ENCODE results near the gene FAM124A. TPM values are rescaled to one million over a fixed set of nuclear protein-coding genes. Genes with fewer than 3 reads are reported as not detected.

FAM124A gene
- total and polyA plus RNA-seq, 2 donors from 2014 or later: 3.5 to 7.7 TPM

GRCh38 chr13:51192348-51192747, 29.9 kb upstream of the FAM124A start:
- Histone ChIP-seq H3K27ac (ENCODE audit: low read depth in 2 of 2, low read length in 2 of 2) (no peak overlapping the region), H3K27me3 (ENCODE audit: control insufficient read depth, insufficient read depth, low read length) (no peaks in the 10 kb centered on the region), H3K4me3 (ENCODE audit: low read length in 3 of 3) (no peak overlapping the region), H3K9ac (ENCODE audit: low read length in 3 of 3) (no peak overlapping the region), H3K9me3 (ENCODE audit: control insufficient read depth in 2 of 3, insufficient read depth in 1 of 3, low read length in 3 of 3) (no peaks in the 10 kb centered on the region), H3K4me1 (ENCODE audit: control insufficient read depth in 2 of 3, insufficient read depth in 2 of 3, low read depth in 1 of 3, low read length in 3 of 3) (no peaks in the 10 kb centered on the region), H3K36me3 (ENCODE audit: control insufficient read depth in 2 of 3, insufficient read depth in 3 of 3, low read length in 3 of 3) (no peaks in the 10 kb centered on the region)
- FAIRE-seq (no peak), DNase-seq (no peak)
- TF ChIP-seq CTCF (IDR thresholded peaks at IDR 0.05; ENCODE audit: borderline replicate concordance, extremely low read depth, insufficient read depth): no peak
- intact Hi-C loops (cut with DNase I): no loop called here

GRCh38 chr13:51193387-51193786, 28.8 kb upstream of the FAM124A start:
- no peak overlapping the region for H3K9ac ChIP-seq (ENCODE audit: low read length in 3 of 3)
- H3K4me3 ChIP-seq (ENCODE audit: low read length in 3 of 3): no peak overlapping the region
- intact Hi-C loops (cut with DNase I): no loop called here
- H3K36me3 ChIP-seq (ENCODE audit: control insufficient read depth in 2 of 3, insufficient read depth in 3 of 3, low read length in 3 of 3): no peaks in the 10 kb centered on the region
- peaks cover 0 to 2% (median 0%) of the 10 kb centered on the region in 3 donors for H3K9me3 ChIP-seq (ENCODE audit: control insufficient read depth in 2 of 3, insufficient read depth in 1 of 3, low read length in 3 of 3)
- H3K27ac ChIP-seq (ENCODE audit: low read depth in 2 of 2, low read length in 2 of 2): no peak overlapping the region
- FAIRE-seq: no peak
- DNase-seq: no peak
- H3K27me3 ChIP-seq (ENCODE audit: control insufficient read depth, insufficient read depth, low read length): no peaks in the 10 kb centered on the region
- no peaks in the 10 kb centered on the region for H3K4me1 ChIP-seq (ENCODE audit: control insufficient read depth in 2 of 3, insufficient read depth in 2 of 3, low read depth in 1 of 3, low read length in 3 of 3)
- TF ChIP-seq CTCF (IDR thresholded peaks at IDR 0.05; ENCODE audit: borderline replicate concordance, extremely low read depth, insufficient read depth): no peak

- Histone ChIP-seq H3K36me3 (ENCODE audit: control insufficient read depth in 2 of 3, insufficient read depth in 3 of 3, low read length in 3 of 3) (no peaks in the 10 kb centered on the region), H3K4me1 (ENCODE audit: control insufficient read depth in 2 of 3, insufficient read depth in 2 of 3, low read depth in 1 of 3, low read length in 3 of 3) (no peaks in the 10 kb centered on the region), H3K27ac (ENCODE audit: low read depth in 2 of 2, low read length in 2 of 2) (no peak overlapping the region), H3K9ac (ENCODE audit: low read length in 3 of 3) (no peak overlapping the region), H3K9me3 (ENCODE audit: control insufficient read depth in 2 of 3, insufficient read depth in 1 of 3, low read length in 3 of 3) (peaks cover 0 to 4% (median 0%) of the 10 kb centered on the region in 3 donors), H3K4me3 (ENCODE audit: low read length in 3 of 3) (no peak overlapping the region), H3K27me3 (ENCODE audit: control insufficient read depth, insufficient read depth, low read length) (no peaks in the 10 kb centered on the region)
- no peak for TF ChIP-seq CTCF (IDR thresholded peaks at IDR 0.05; ENCODE audit: borderline replicate concordance, extremely low read depth, insufficient read depth)
- DNase-seq (no peak), FAIRE-seq (no peak)
- intact Hi-C loops (cut with DNase I): no loop called here
Observed at GRCh38 chr13:51194942-51195341, 27.3 kb upstream of the FAM124A start.

- DNase-seq (no peak), FAIRE-seq (no peak)
- Histone ChIP-seq H3K27ac (ENCODE audit: low read depth in 2 of 2, low read length in 2 of 2) (no peak overlapping the region), H3K4me1 (ENCODE audit: control insufficient read depth in 2 of 3, insufficient read depth in 2 of 3, low read depth in 1 of 3, low read length in 3 of 3) (no peaks in the 10 kb centered on the region), H3K4me3 (ENCODE audit: low read length in 3 of 3) (no peak overlapping the region), H3K36me3 (ENCODE audit: control insufficient read depth in 2 of 3, insufficient read depth in 3 of 3, low read length in 3 of 3) (no peaks in the 10 kb centered on the region), H3K9me3 (ENCODE audit: control insufficient read depth in 2 of 3, insufficient read depth in 1 of 3, low read length in 3 of 3) (peaks cover 0 to 7% (median 0%) of the 10 kb centered on the region in 3 donors), H3K27me3 (ENCODE audit: control insufficient read depth, insufficient read depth, low read length) (no peaks in the 10 kb centered on the region), H3K9ac (ENCODE audit: low read length in 3 of 3) (no peak overlapping the region)
- intact Hi-C loops (cut with DNase I): no loop called here
- TF ChIP-seq CTCF (IDR thresholded peaks at IDR 0.05; ENCODE audit: borderline replicate concordance, extremely low read depth, insufficient read depth): no peak
Observed at GRCh38 chr13:51201886-51202285, 20.3 kb upstream of the FAM124A start.

All from kidney (tissue), 14 donors.